GM12874 (cell line): ENCODE data around the gene FAM118A.

Source experiments
- TF ChIP-seq, protein P1 (sequence below): IDR thresholded peaks from 2 replicates; pipeline ENCODE4 v1.5.1; 2011; ENCODE audit warnings: low read depth, mild to moderate bottlenecking, control low read depth, low read length, moderate library complexity; ENCODE audit not compliant: insufficient read depth

Gene FAM118A

DNA sequence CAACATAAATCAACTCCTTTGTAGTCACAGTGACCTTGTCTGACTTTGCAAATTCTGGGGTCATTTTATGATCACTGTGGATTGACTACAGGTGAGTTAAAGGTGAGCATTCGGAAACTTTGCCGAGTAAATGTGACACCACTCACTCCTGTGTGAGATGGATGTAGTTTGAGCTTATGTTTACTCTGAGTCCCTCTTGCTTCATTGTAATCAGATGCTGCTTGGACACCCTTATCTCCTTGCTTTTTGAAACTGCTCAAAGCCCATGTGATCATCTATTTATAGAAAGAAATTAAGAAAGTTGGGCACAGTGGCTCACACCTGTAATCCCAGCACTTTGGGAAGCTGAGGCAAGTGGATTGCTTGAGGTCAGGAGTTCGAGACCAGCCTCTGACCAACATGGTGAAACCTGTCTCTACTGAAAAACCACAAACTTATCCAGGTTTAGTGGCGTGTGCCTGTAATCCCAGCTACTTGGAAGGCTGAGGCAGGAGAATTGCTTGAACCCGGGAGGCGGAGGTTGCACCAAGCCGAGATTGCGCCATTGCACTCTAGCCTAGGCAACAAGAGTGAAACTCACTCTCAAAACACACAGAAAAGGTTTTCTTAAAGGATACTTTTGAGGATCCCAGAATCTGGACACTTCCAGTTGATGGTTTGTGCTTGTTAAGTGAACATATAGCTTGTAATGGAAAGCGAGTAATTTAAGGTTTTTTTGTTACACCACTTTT lies 7.2 kb downstream of the FAM118A start:
- TF ChIP-seq, protein P1, sequence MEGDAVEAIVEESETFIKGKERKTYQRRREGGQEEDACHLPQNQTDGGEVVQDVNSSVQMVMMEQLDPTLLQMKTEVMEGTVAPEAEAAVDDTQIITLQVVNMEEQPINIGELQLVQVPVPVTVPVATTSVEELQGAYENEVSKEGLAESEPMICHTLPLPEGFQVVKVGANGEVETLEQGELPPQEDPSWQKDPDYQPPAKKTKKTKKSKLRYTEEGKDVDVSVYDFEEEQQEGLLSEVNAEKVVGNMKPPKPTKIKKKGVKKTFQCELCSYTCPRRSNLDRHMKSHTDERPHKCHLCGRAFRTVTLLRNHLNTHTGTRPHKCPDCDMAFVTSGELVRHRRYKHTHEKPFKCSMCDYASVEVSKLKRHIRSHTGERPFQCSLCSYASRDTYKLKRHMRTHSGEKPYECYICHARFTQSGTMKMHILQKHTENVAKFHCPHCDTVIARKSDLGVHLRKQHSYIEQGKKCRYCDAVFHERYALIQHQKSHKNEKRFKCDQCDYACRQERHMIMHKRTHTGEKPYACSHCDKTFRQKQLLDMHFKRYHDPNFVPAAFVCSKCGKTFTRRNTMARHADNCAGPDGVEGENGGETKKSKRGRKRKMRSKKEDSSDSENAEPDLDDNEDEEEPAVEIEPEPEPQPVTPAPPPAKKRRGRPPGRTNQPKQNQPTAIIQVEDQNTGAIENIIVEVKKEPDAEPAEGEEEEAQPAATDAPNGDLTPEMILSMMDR, result no peak

- TF ChIP-seq, protein P1, result no peak
These were observed 7.9 kb downstream of the FAM118A start for GRCh38 chr22:45317551-45318167.

DNA sequence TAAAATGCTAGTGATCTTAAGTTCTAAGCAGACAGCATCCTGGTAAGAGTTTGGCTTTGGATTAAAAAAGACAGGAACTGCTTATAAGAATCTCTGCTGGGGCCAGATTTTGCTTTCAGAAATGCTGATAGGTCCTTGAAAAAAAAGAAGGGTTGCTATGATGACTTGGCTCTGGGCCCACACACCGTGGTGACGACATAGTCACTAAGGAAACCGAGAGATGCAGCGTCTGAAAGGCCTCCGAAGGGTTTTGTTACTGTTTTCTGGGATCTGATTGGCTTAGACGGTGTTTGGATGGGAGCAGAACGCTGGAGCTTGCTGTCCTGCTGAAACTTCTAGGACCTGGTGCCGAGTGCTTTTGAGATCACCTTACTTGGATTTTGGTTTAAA lies 8.4 kb downstream of the FAM118A start:
- TF ChIP-seq, protein P1, result no peak

DNA sequence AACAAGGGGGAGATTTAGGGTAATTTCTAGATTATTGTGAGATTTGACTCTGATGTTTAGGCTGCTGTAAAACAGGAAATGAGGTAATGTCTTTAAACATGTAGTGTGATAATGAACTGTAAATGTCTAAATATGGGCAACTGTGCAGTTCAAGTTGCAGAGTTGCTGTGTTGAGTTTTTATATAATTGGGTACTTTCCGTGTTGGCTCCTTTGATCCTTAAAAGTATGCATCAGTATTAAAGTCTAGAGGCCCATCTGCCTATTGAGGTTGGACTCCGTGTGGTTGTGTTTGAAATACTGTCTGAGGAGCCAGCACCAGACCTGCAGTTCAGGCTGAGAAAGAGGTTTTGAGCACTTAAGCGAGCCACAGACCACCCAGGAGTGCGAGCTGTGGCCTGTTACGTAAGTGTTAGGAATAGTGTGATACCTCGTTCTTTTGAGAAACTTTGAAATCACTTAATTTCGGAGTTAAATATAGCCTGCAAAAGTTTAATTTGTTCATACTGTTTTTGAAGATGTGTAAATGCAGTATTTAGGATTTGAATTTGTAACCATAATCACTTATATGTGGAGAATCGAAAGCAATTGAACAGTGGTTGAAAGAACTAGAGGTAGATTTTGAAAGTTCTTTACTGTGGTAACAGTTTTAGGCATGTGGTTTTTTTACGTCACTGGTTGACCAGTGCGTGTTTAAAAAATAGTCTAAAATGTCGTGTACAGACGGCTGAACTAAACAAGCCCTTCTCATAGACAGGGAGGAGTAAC lies 9.0 kb downstream of the FAM118A start:
- TF ChIP-seq, protein P1, result no peak

GRCh38 chr22:45319324-45319685 lies 9.6 kb downstream of the FAM118A start:
- TF ChIP-seq, protein P1, result no peak

DNA sequence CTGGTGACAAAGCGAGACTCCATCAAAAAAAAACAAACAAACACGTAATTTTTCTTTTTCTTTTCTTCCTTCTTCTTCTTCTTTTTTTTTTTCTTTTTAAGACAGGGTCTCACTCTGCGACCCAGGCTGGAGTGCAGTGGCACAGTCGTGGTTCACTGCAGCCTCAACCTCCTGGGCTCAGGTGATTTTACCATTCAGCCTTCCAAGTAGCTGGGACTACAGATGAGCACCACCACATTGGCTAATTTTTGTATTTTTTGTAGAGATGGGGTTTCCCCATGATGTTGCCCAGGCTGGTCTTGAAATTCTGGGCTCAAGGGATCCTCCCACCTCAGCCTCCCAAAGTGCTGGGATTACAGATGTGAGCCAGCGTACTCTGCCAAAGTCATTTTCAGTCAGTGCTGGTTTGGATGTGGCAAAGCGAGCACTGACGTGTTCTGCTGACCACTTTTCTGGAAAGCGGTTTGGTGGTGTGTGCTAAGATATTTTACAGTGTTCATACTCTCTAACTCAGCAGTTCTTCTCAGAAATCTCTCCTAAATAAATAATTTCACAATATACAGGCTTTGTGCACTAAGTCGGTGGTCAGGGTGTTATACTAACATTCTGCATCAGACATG lies 10.7 kb downstream of the FAM118A start:
- TF ChIP-seq, protein P1, result no peak

GRCh38 chr22:45321827-45322226 lies 12.1 kb downstream of the FAM118A start:
- TF ChIP-seq, protein P1, result no peak
